MCF 10A (cell line): ENCODE measurements around the gene FKBP5. TPM values are rescaled to one million over a fixed set of nuclear protein-coding genes. Genes with fewer than 3 reads are reported as not detected.

Experiments
- BruUV-seq: library from RNA; stranded (reverse); fragments of 400-500 nt; replicated peaks from 2 replicates; lab custom pipeline; 2021; lab: Mats Ljungman, UMichigan
- CTCF ChIA-PET: fragments of 300-600 bp; sonication (Branson Sonifier 250); formaldehyde crosslinking; extraction: SDS; loops from one replicate; lab custom pipeline; 2021; ENCODE audit warnings: antibody characterized with exemption, inconsistent platforms; lab: Yijun Ruan, JAX
- POLR2A ChIA-PET: fragments of 300-600, 350-650 bp; sonication (Branson Sonifier 250); formaldehyde crosslinking; extraction: SDS; loops from one replicate; lab custom pipeline; 2020; ENCODE audit warnings: antibody characterized with exemption, inconsistent platforms; lab: Yijun Ruan, JAX
- DNase-seq: peaks from one replicate; pipeline ENCODE4 v3.0.0-alpha.2; 2018; ENCODE audit not compliant: unreplicated experiment
- H3K27ac Mint-ChIP-seq: one replicate; pipeline ENCODE4 v1.8.0; 2022; ENCODE audit warnings: mild to moderate bottlenecking, low read depth, mixed read lengths; ENCODE audit not compliant: unreplicated experiment
- H3K27me3 Mint-ChIP-seq: one replicate; pipeline ENCODE4 v1.8.0; 2022; ENCODE audit warnings: mixed read lengths; ENCODE audit not compliant: insufficient read depth, unreplicated experiment
- H3K36me3 Mint-ChIP-seq: one replicate; pipeline ENCODE4 v1.8.0; 2022; ENCODE audit warnings: mild to moderate bottlenecking, moderate library complexity, mixed read lengths; ENCODE audit not compliant: insufficient read depth, unreplicated experiment
- H3K4me1 Mint-ChIP-seq: one replicate; pipeline ENCODE4 v1.8.0; 2022; ENCODE audit warnings: mixed read lengths; ENCODE audit not compliant: insufficient read depth, unreplicated experiment
- H3K4me3 Mint-ChIP-seq: one replicate; pipeline ENCODE4 v1.8.0; 2022; ENCODE audit warnings: mild to moderate bottlenecking, moderate library complexity, mixed read lengths; ENCODE audit not compliant: unreplicated experiment
- H3K9me3 Mint-ChIP-seq: one replicate; pipeline ENCODE4 v1.8.0; 2022; ENCODE audit warnings: mixed read lengths; ENCODE audit not compliant: unreplicated experiment
- CTCF ChIP-seq: fragments of 200-600 bp; IDR thresholded peaks from one replicate; pipeline ENCODE4 v1.8.0; 2022; ENCODE audit warnings: antibody characterized with exemption, mild to moderate bottlenecking; ENCODE audit not compliant: unreplicated experiment
- intact Hi-C: fragments of 100-400 bp; cut with micrococcal nuclease; formaldehyde crosslinking; loops from 2 replicates; pipeline ENCODE4 v1.14.1; 2022
- total RNA-seq: library from RNA; stranded (reverse); gene quantifications from 2 replicates; pipeline ENCODE4 v1.2.3, GENCODE V29; 2022

The FKBP5 gene
- total RNA-seq, 1 experiment from 2014 or later, result 387 TPM

GRCh38 chr6:35609588-35609987 is 79.1 kb downstream of the FKBP5 start:
- no peak overlapping the region for H3K4me3 Mint-ChIP-seq
- H3K27ac Mint-ChIP-seq, result peak overlapping the region; percentile 7
- ChIA-PET CTCF (interaction anchor here (0.6 to 2.1 kb wide), 2 partner anchors 95 to 127 kb away, joined by 3 to 8 read pairs; partner anchors contain the start of gene ARMC12), POLR2A (interaction anchor here (0.7 to 15.0 kb wide), 9 partner anchors 8 to 596 kb away, joined by 3 to 294 read pairs (median 5); no protein-coding TSS in a partner anchor)
- intact Hi-C loops, result no loop called here
- BruUV-seq, result TSS peak; percentile 1
- H3K4me1 Mint-ChIP-seq, result peaks cover 50% of the 10 kb centered on the region
- no peak for DNase-seq
- no peak for TF ChIP-seq CTCF
- H3K36me3 Mint-ChIP-seq, result peaks cover 100% of the 10 kb centered on the region
- no peaks in the 10 kb centered on the region for H3K27me3 Mint-ChIP-seq
- H3K9me3 Mint-ChIP-seq, result no peaks in the 10 kb centered on the region

- no TSS peak for BruUV-seq
- H3K4me1 Mint-ChIP-seq, result peaks cover 45% of the 10 kb centered on the region
- ChIA-PET CTCF (interaction anchor here (0.7 to 1.7 kb wide), 4 partner anchors 10 to 130 kb away, joined by 3 to 7 read pairs (median 4); no protein-coding TSS in a partner anchor), POLR2A (interaction anchor here (0.7 to 15.0 kb wide), 9 partner anchors 9 to 122 kb away, joined by 3 to 294 read pairs (median 4); no protein-coding TSS in a partner anchor)
- no peak overlapping the region for H3K4me3 Mint-ChIP-seq
- intact Hi-C loops, result no loop called here
- H3K9me3 Mint-ChIP-seq, result no peaks in the 10 kb centered on the region
- no peaks in the 10 kb centered on the region for H3K27me3 Mint-ChIP-seq
- TF ChIP-seq CTCF, result no peak
- H3K36me3 Mint-ChIP-seq, result peaks cover 100% of the 10 kb centered on the region
- H3K27ac Mint-ChIP-seq, result no peak overlapping the region
- no peak for DNase-seq
Measured at GRCh38 chr6:35607517-35608233, 81.0 kb downstream of the FKBP5 start.

GRCh38 chr6:35605600-35605999 is 83.1 kb downstream of the FKBP5 start:
- no peak for DNase-seq
- peaks cover 100% of the 10 kb centered on the region for H3K36me3 Mint-ChIP-seq

More at GRCh38 chr6:35605600-35605999, 83.1 kb downstream of the FKBP5 start:
- H3K4me3 Mint-ChIP-seq, result peak overlapping the region; percentile 50
- H3K9me3 Mint-ChIP-seq, result no peaks in the 10 kb centered on the region
- peak overlapping the region; percentile 91 for H3K27ac Mint-ChIP-seq
- no peak for TF ChIP-seq CTCF
- BruUV-seq, result no TSS peak
- peaks cover 53% of the 10 kb centered on the region for H3K4me1 Mint-ChIP-seq
- POLR2A ChIA-PET, result interaction anchor here (0.7 to 15.0 kb wide), 12 partner anchors 9 to 124 kb away, joined by 3 to 294 read pairs (median 3); no protein-coding TSS in a partner anchor
- CTCF ChIA-PET, result no interaction called here
- no peaks in the 10 kb centered on the region for H3K27me3 Mint-ChIP-seq
- intact Hi-C loops, result no loop called here
